ENCODE data around the gene CCSER2.
A peak's percentile ranks its signal among the peaks of the same experiment; 100 is the strongest.
"Not testable (repeated sequence)": the region's sequence is repeated elsewhere in the genome, so short reads cannot be mapped to it uniquely, and the experiment has no call there.

Gene CCSER2

GRCh38 chr10:84527386-84527785, 199.0 kb downstream of the CCSER2 start:
- DNase-seq = peak; percentile 6

GRCh38 chr10:84528526-84528925, 200.1 kb downstream of the CCSER2 start:
- DNase-seq = not testable (repeated sequence)

- DNase-seq = no peak
These were observed 202.4 kb downstream of the CCSER2 start for GRCh38 chr10:84530724-84531325.

GRCh38 chr10:84531396-84531795, 203.0 kb downstream of the CCSER2 start:
- DNase-seq = no peak

GRCh38 chr10:84534168-84534567, 205.8 kb downstream of the CCSER2 start:
- no peak for DNase-seq

- peak; percentile 80 for DNase-seq
These were observed 209.1 kb downstream of the CCSER2 start for GRCh38 chr10:84537447-84537931.

GRCh38 chr10:84538036-84538435, 209.6 kb downstream of the CCSER2 start:
- DNase-seq = no peak

- DNase-seq = no peak
These were observed 210.8 kb downstream of the CCSER2 start for GRCh38 chr10:84539216-84539615.

GRCh38 chr10:84540022-84540616, 211.7 kb downstream of the CCSER2 start:
- no peak for DNase-seq

GRCh38 chr10:84540617-84541288, 212.4 kb downstream of the CCSER2 start:
- DNase-seq = peak; percentile 41

GRCh38 chr10:84541289-84541637, 212.9 kb downstream of the CCSER2 start:
- DNase-seq = no peak

- no peak for DNase-seq
These were observed 214.4 kb downstream of the CCSER2 start for GRCh38 chr10:84542522-84543490.

GRCh38 chr10:84543948-84544347, 215.6 kb downstream of the CCSER2 start:
- DNase-seq = no peak

GRCh38 chr10:84545651-84546050, 217.3 kb downstream of the CCSER2 start:
- no peak for DNase-seq

GRCh38 chr10:84546609-84547008, 218.2 kb downstream of the CCSER2 start:
- DNase-seq = no peak

- no peak for DNase-seq
These were observed 219.2 kb downstream of the CCSER2 start for GRCh38 chr10:84547616-84548015.

- no peak for DNase-seq
These were observed 220.5 kb downstream of the CCSER2 start for GRCh38 chr10:84548869-84549268.

- DNase-seq = no peak
These were observed 221.2 kb downstream of the CCSER2 start for GRCh38 chr10:84549368-84550165.

- no peak for DNase-seq
These were observed 222.5 kb downstream of the CCSER2 start for GRCh38 chr10:84550756-84551436.

GRCh38 chr10:84551437-84552120, 223.2 kb downstream of the CCSER2 start:
- no peak for DNase-seq

GRCh38 chr10:84552478-84552877, 224.1 kb downstream of the CCSER2 start:
- DNase-seq = no peak

Measured in NCI-H510A treated with DMSO at 0.1 percent for 48 hours (cell line).